Measurements from ENCODE around the gene MAB21L4.

The MAB21L4 gene

DNA sequence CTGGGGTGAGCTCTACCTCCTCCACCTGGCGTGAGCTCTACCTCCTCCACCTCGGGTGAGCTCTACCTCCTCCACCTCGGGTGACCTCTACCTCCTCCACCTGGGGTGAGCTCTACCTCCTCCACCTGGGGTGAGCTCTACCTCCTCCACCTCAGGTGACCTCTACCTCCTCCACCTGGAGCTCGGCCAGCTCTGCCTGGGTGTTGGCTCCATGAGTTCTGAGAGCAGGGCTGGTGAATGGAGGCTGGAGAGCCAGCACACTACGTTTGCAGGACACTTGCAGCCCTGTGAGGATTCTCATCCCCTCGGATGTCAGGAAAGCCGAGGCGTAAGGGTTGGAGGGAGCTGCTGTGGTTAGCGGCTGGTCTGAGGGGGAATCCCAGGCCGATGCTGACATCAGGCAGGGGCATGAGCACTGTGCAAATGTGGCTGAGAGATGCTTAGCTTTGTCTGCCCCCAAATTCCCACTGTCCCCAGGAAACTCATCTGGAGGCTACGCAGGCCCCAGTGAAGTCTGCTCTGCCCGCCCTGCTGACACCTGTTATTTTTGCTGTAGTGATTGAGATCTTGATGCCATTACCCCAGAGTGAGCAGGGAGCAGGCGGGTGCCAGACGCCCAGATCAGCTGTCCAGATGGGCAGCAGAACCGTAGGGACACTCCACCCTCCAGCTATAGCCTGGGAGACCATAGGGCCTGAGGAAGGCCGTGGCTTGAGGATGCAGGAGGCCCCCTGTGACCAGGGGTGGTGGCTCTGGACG is 13.4 kb upstream of the MAB21L4 start:
- DNase-seq = no peak

DNA sequence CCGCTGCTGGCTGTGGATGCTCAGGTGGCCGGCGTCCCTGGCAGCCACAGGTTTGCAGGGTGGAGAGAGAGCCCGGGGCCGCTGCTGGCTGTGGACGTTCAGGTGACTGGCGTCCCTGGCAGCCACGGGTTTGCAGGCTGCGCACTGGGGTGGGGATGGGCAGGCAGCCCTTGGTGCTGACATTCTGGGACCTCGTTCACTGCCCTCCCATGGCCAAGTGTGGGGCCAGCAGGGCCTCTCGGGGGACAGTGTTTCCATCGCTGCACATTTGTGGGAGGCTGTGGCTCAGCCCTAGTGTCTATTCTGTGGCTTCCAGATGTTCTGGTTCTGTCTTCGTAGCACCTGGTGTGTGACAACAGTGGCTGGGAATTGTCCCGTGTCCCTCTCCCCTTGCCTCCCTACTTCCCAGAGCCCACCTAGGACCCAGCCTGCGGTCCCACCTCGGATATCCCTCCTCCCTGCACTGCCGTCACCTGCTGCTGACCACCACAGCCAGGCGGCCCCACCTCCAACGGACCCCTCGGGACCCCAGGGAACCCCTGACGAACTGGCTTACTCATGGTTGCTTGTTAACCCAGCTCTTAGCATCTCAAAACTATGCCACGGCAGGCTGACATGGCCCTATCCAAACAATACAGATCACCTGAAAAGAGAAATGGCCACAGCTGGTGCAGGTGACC is 11.1 kb upstream of the MAB21L4 start:
- peak; percentile 44 for DNase-seq

DNA sequence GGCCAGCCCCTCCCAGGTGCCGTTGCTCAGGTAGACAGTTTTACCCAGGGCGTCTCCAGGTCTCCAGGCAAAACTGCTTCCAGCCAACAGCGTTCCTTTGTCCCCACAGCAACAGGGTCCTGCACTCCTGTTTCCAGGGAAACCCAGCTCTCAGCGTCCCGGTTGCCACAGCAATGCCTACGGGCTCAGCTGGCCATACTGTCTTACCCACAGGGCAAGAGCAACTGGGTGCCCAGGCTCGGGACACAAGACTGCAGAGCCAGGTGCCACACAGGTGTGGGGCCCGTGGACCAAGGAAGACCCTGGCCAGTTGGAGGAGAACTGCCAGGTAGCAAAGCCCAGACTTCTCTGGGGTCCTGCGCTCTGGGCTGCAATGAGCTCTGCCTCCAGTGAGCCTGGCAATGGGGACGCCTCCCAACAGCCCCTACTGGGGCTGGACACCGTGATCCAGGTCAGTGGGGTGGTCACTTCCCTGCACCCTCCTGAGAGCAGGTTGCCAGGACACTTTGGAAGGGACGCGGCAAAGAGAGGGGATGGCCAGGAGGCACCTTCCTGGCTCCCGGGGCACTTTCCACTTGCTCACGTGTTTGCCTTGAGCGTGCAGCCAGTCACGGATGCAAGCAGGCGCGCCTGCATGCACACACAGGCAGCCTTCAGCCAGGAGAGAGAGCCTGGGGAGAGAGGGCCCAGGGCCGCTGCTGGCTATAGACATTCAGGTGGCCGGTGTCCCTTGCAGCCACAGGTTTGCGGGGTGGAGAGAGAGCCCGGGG is 10.4 kb upstream of the MAB21L4 start, which contains the start of gene CROCC2:
TSS of gene CROCC2 (plus strand) at position 196 of the 770 bp plus-strand sequence. CDS start at position 374, 178 bp downstream.
- DNase-seq = peak; percentile 80

DNA sequence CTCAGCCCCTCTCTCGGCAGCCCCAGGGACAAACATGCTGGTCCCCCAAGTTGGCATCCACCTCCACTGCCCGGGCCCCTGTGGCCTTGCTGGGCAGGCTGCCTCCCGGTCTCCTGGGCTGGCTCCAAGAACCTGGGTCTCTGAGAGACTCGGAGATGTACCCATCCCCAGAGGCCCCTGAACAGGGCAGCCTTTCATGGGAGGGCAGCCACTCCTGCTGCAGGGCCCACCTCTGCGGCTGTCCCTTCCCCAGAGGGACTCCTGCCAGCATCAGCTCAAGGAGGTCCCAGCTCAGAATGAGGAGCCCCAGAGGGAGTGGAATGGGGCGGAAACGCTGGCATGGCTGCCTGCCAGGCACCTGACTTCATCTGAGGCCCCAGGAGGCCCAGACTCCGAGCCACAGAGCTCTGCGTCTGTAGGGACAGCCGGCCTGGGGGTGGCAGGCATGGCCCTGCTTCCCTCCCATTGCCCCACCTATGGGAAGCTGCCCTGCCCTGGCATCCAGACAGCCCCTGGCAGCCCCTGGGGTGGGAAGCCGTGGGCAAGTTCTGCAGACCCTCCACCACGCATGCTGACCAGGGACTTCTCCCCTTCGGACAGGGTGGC is 9.3 kb upstream of the MAB21L4 start:
- DNase-seq = no peak

DNA sequence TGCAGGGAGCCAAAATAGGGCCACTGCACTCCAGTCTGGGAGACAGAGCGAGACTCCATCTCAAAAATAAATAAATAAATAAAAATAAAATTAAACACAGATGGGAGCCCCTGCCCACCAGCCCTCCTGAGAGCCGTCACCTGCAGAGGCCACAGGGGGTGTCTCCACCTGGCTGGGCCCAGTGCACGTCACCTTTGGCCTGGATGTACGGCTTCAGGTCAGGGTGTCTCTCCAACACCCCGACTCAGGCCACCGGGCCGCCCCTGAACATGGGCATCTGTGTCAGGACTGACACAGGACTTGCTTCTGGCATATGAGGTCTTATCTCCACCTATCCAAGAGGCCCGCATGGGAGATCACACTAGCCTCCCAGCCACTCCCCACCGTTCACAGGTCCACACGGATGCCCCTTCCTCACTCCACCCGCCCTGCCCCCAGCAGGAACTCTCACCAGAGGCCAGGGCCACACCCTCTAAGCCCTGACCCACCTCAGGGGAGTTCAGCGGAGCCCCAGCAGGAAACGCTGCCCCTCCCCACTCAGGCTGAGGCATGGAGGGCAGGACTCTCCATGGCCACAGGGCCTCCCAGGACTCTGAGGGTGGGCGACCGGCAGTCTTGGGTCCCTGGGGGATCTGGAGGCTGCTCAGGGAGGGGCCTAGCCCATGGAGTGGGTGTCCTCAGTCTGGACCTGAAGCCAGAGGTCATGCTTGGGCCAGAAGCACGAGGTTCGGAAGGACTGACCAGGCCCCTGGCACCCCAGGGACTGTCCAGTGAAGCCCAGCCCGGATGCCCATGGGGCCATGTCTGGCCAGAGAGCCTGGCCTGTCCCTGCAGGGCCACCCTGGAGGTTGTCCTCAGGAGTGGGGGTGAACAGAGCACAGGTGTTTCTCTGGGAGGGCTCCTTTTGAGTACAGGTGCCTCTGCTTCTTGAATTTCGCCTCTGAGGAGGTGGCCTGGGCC is 8.5 kb upstream of the MAB21L4 start:
- no peak for DNase-seq

DNA sequence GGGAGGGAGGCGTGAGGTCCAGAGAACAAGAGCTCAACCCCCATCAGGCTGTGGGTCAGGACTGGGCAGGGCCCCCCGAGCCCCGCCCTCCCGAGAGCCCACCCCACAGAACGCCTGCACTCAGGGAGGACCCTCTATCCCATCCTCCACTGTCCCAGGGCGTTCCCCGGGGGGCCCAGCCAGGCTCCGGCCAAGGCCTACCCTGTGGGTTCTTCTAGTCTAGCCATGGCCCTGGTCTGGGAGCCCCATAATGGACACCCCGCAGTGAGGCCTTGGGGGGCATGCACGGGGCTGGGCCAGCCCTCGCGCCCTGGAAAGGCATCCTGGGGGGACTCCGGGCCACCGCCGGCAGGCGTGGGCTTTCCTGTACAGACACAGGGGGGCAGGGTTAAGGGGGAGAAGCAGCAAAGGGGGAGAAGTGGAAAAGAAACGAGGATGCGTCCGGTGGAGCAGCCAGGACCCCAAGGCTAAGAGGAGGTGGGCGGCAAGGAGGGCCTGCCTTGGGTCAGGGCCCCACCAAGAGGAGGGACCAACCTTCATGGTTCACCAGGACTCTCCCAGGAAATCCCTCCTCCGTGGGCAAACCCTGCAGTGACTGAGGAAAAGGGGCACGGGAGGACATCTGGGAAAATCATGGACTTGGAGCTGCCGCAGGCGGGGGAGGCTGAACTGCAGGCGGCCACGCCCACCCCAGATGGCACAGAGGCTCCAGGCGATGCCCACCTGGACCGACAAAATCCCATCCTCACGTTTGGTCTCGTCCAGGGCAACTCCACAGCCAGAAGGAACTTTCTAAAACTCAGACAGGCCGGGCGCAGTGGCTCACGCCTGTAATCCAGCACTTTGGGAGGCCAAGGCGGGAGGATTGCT is 7.5 kb upstream of the MAB21L4 start:
- DNase-seq = no peak

DNA sequence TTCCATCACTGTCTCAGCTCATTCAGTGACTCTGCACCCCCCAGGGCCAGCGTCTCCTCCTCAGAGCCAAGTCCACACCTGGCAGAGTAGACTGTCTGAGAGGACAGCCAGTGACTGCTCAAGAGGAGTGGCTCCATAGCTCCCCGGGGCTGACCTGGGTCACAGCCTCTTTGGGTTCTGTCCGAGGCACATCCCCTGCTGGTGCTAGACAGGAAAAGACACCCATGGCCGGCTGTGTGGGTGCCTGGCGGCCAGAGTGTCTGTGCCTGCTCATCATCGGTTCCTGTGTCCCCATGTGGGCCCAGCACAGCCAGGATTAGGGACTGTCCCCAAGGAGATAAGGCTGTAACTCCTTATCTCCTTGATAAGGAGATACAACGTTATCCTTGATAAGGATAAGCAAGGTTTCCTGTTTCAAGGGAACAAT is 6.7 kb upstream of the MAB21L4 start:
- no peak for DNase-seq

DNA sequence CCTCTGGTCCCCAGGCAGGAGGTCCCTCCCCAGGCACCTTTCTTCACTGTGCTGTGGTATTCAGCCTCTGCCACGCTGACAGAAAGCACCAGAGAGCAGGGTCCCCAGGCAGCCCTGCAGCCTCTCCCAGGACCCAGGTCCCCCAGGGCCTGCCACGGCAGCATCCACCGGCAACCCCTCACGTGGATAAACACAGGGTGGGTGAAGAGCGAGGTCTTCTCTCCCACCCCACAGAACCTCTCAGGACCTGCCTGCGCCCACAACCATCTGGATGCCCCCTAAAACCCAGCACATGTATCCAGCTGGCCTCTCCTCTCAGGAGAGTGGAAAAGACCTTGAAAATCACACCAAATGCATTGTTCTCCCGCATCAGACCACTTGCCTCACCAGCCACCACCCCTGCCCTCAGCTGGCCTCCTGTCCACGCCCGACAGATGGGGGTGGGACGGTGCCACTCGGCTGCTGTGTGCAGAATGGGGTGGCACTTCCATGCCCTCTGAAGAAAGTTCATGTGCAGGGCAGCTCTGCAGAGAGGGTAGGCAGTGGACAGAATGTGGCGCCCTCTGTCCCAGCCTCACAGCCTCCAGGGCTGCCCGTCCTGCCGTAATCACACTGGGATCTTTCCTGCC is 6.1 kb upstream of the MAB21L4 start:
- no peak for DNase-seq

DNA sequence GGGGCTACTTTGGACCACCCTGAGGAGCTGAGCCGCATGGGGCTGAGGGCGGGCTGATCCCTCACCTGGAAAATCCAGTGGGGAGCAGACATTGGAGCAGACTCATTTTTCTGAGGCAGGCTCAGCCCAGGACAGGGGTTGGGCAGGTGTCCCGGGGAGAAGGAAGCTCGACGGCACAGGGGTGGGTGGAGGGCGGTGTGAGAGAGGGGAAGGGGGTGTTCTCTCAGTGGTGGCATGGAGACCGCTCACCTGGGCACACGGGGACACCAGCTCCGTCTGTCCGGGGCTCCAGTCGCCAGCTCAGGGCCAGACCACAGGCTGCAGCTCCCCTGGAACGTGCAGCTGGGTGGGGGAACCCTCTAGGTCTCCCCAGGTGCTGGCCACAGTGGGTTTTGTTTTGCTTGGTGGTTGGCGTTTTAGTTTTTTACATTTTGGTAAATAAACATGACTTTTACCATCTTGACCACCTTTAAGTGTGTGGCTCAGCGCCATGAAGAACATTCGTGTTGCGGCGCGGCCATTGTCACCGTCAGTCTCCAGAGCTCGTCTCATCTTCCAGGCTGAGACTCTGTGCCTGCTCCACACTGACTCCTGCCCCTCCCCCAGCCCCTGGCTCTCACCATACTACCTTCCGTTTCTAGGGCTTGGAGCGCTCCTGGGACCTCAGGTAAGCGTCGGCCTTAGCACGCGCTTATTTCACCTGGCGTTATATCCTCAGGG is 4.3 kb upstream of the MAB21L4 start:
- DNase-seq = no peak

DNA sequence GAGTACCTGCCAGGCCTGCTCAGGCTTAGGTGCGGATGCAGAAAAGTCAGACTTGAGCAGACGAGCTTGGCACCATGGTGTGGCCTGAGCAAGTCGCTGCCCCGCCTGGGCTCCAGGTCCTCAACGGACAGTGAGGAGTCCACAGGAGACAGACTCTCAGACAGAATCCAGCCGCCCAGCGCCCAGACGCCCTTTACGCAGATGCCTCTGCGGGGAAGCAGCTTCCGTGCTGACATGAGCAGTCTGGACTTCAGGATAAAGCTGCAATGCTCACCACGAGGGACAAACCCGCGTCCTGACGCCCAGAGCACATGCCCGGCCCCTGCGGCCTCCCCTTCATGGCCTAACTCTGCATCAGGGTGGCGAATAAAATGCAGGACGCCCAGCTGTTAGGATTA is 3.5 kb upstream of the MAB21L4 start:
- DNase-seq = no peak

DNA sequence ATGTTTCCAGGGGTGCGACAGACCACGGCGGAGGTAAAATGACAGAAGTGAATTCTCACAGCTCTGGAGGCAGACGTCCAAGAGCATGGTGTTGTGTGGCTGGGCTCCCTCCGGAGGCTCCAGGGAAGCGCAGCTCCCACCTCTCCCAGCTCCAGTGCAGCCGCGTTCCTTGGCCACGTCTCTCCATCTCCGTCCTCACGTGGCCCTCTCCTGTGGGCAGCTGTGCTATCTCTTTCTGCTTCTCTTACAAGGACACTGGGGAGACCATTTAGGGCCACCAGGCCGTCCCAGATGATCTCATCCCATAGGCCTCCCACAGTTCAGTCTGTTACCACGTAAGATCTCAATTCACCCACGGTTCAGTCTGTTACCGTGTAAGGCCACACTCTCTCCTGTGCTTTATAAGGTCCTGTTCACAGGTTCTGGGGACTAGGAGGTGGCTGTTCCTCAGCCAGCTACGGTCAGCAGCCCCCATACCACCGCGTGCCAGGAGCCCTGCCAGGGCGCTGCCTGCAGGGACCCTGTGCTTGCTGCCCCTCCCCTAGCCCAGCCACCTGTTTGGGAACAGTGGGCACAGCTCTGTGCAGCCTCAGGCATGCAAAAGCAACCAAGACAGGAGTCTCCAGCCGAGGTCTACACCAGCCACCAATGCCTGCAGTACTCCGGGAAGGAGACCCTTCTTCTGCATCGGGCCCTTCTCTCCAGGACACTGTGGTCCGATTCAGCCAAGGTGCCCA is 2.9 kb upstream of the MAB21L4 start:
- DNase-seq = no peak

DNA sequence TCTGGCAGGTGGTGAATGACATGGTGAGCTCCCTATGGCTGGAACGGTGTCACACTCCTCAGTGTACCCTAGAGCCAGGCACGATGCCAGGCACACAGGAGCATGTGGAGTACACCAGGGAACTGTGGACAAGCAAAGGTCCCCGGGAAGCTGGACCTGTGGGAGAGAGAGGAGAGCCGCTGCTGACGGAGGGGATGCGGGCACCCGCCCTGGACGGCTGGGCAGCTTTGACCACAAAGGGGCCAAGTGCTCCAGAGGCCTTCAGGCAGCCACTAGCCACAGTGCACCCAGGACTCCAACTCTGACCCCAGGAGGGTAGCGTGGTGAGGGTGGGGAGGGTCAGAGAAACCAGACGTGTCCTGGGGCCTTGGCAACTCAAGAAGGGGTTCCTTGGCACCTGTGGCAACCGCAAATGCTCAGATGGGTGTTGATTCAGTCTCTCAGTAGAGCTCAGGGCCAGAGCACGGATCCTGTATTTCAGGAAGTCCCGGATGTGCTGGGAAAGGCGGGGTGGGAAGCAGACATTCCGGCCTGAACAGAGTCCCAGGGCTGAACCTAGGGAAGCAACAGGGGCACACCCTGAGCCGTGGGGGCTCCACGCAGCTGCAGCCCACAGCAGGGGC is 2.3 kb upstream of the MAB21L4 start:
- no peak for DNase-seq

DNA sequence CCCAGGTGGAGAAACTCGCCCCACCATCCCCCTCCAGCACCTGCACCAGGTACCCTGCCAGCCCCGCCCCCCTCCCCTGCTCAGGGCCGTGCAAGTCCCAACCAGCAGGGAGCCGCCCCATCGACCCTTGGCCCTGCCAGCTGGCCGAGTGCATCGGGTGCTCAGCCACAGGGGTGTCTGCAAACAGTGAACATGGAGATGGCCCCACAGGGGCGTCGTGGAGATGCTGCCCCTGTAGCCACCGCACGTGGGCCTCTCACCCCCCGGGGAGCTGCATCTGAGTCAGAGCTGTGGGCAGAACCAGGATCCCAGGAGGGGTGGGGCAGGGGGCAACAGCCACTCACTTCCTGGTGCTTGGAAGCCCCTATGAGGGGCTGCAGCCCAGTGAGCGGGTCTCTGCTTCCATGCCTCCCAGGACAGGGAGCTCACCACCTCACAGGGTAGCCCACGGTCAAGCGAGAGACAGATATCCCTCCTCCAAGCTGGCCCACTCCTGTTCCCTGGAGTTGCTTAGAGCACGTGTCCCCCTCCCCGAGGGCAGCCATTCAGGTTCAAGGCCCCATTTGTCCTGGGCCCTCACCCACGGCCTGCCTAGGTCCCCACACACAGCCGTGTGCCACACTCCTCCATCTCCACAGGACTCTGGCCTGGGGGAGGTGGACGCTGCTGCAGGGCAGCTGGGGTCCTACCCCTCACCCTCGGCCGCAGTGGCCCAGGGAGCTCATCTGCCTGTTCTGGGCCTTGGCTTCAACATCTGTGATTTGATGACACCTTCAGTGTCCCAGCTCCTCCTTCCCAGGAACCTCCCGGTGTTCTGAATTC is 1.1 kb upstream of the MAB21L4 start:
- DNase-seq = no peak

DNA sequence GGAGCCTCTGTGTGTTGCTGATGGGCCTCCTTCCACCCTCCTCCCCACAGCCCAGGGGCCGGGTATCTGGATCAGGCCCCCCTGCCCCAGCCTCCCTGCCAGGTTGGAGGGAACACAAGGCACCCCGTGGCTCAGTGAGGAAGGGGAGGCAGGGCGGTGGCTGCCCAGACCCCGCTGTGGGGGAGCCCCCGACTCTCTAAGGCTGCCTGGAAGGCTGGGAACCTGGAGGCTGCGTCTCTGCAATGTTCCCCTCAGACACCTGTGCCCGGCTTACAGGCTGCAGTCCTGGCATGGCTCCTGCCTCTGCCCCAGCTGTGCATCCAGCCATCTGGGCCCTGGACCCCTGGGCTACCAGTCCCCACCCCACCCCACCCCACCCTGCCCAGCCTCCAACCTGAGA is 438 bp upstream of the MAB21L4 start:
- no peak for DNase-seq

DNA sequence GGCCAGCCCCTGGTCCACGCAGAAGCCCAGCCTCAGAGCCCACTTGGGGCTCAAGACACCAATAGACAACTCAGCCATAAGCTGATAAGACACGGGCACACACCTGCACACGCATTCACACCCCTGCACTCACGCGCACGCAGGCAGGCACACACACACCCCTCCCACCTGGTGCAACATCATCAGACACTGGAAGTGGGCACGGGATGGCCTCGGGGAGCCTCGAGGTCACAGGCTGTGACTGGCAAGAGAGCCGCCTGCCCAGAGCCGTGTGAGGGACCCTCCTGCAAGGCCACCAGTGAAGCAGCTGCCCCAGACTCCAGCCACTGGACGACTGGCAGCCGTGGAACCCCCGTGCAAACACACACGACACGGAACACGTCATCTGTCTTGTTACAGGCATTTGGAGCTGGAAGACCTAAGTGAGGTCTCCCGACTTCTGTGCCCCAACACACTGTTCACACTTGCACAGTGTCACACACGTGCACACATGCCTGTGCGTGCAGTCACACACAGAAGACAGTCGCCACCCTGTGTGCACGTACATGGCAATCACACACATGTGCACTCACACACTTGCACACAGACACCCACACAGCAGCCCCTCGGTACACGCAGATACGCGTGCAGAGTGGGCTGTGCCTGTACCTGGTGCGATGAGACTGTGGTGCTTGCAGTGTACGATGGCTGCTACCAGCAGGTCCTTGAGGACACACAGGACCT is 959 bp downstream of the MAB21L4 start:
- DNase-seq = no peak

DNA sequence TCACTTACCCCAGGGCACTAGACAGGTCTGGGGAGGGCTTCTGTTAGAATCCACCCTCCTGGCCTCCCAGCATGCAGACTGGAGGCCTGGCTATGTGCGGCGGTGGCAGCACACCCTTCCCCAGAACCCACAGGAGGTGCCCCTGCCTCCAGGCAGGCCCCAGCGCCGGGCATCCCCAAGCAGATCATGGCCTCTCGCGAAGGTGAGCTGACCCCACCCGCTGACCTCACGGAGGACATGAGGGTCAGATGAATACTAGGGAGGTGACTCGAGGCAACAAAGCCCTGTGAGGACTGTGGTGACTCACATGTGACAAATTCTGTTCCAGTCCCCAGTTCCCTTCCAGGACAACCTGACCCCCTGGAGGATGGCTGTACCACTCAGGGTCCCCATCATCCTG is 1.9 kb downstream of the MAB21L4 start:
- DNase-seq = no peak

DNA sequence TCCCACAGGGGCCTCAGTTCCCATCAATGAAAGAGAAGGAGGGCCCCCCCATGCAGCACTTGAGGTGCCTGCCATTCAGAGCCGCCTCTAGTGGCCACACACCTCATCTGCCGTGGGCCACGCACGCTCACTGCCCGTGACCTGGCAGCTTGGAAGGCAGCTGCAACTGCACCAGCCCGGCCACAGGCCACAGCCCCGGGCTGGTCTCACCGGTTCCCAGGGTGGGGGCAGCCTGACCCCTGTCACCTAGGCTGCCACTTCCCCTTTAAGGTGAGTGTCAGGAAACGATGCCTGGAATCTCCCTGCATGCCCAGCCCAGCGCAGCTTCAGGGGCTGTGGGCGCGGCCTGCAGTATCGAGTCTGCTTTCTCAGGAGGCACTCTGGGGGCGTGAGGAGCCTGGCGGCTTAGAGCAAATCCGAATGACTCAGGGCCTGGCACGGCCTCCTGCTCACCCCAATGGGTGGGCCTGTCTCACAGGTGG is 2.6 kb downstream of the MAB21L4 start:
- no peak for DNase-seq
